IMR-90 (cell line): Measurements from ENCODE around the gene EMX1. TPM values are rescaled to one million over a fixed set of nuclear protein-coding genes. Genes with fewer than 3 reads are reported as not detected.

ENCODE experiments used
- ATAC-seq: fragments of 200-7000 bp; cut with Tn5 transposase; 2 replicates; pipeline ENCODE4 v1.9.1; 2020; ENCODE audit warnings: low read depth, mild to moderate bottlenecking, moderate library complexity
- BruUV-seq: library from RNA; stranded (reverse); fragments of 400-500 nt; replicated peaks from 2 replicates; lab custom pipeline; 2021; lab: Mats Ljungman, UMichigan
- CTCF ChIA-PET: fragments of 300-600 bp; formaldehyde crosslinking; extraction: SDS; loops from one replicate; lab custom pipeline; 2021; ENCODE audit warnings: antibody characterized with exemption; lab: Yijun Ruan, JAX
- POLR2A ChIA-PET: fragments of 300-600 bp; sonication (Branson Sonifier 250); formaldehyde crosslinking; loops from one replicate; lab custom pipeline; 2022; ENCODE audit warnings: antibody characterized with exemption; ENCODE audit not compliant: unreplicated experiment; lab: Charles Lee
- DNase-seq: peaks from one replicate; pipeline ENCODE4 v3.0.0; 2013
- H2AFZ ChIP-seq: replicated peaks from 2 replicates; pipeline ENCODE3; 2013; ENCODE audit warnings: low read length, mild to moderate bottlenecking; ENCODE audit not compliant: poor library complexity
- H2AK5ac ChIP-seq: 2 replicates; pipeline ENCODE4 v1.6.1; 2013; ENCODE audit warnings: low read depth, low read length, inconsistent platforms
- H2AK9ac ChIP-seq: replicated peaks from 2 replicates; pipeline ENCODE3; 2013; ENCODE audit warnings: mild to moderate bottlenecking, low read depth, low read length, moderate library complexity; ENCODE audit not compliant: poor library complexity
- H2BK120ac ChIP-seq: 2 replicates; pipeline ENCODE4 v1.6.1; 2013; ENCODE audit warnings: low read depth, low read length, inconsistent platforms
- H2BK15ac ChIP-seq: 3 replicates; pipeline ENCODE4 v1.6.1; 2013; ENCODE audit warnings: low read depth, low read length, inconsistent platforms
- H2BK20ac ChIP-seq: 2 replicates; pipeline ENCODE4 v1.6.1; 2013; ENCODE audit warnings: low read depth, mild to moderate bottlenecking, inconsistent platforms, low read length, moderate library complexity
- H2BK5ac ChIP-seq: 2 replicates; pipeline ENCODE4 v1.6.1; 2013; ENCODE audit warnings: mild to moderate bottlenecking, low read depth, low read length, inconsistent platforms; ENCODE audit not compliant: poor library complexity, severe bottlenecking
- H3K14ac ChIP-seq: replicated peaks from 2 replicates; pipeline ENCODE4 v1.6.1; 2013; ENCODE audit warnings: low read depth, low read length, inconsistent platforms
- H3K18ac ChIP-seq: 2 replicates; pipeline ENCODE4 v1.6.1; 2013; ENCODE audit warnings: low read depth, low read length, control low read depth
- H3K23ac ChIP-seq: 2 replicates; pipeline ENCODE4 v1.6.1; 2013; ENCODE audit warnings: low read depth, low read length, inconsistent platforms
- H3K27ac ChIP-seq: 2 replicates; pipeline ENCODE4 v1.5.1; 2013; ENCODE audit warnings: mild to moderate bottlenecking, control low read depth, low read length; ENCODE audit not compliant: insufficient read depth
- H3K27me3 ChIP-seq: 2 replicates; pipeline ENCODE4 v1.6.1; 2013; ENCODE audit warnings: low read length; ENCODE audit not compliant: control insufficient read depth, insufficient read depth
- H3K36me3 ChIP-seq: 2 replicates; pipeline ENCODE4 v1.6.1; 2013; ENCODE audit warnings: low read length, mixed read lengths; ENCODE audit not compliant: control insufficient read depth, insufficient read depth
- H3K4ac ChIP-seq: 2 replicates; pipeline ENCODE4 v1.6.1; 2013; ENCODE audit warnings: low read depth, low read length, inconsistent platforms
- H3K4me1 ChIP-seq: 2 replicates; pipeline ENCODE4 v1.6.1; 2013; ENCODE audit warnings: low read length, mixed read lengths; ENCODE audit not compliant: control insufficient read depth, insufficient read depth
- H3K4me2 ChIP-seq: 2 replicates; pipeline ENCODE4 v1.6.1; 2013; ENCODE audit warnings: low read depth, mild to moderate bottlenecking, control low read depth, low read length, moderate library complexity
- H3K4me3 ChIP-seq: 2 replicates; pipeline ENCODE4 v1.5.1; 2013; ENCODE audit warnings: low read depth, mild to moderate bottlenecking, control low read depth, low read length, moderate library complexity; ENCODE audit not compliant: insufficient read depth
- H3K56ac ChIP-seq: 2 replicates; pipeline ENCODE4 v1.6.1; 2013; ENCODE audit warnings: low read length, inconsistent platforms; ENCODE audit not compliant: insufficient read depth; ENCODE audit errors: extremely low read depth
- H3K79me1 ChIP-seq, 2 experiments: 2 replicates each; pipeline ENCODE4 v1.6.1; 2013; ENCODE audit warnings: low read length in 2 of 2, inconsistent platforms in 1 of 2, low read depth in 1 of 2
- H3K9ac ChIP-seq: 2 replicates; pipeline ENCODE4 v1.6.1; 2013; ENCODE audit warnings: low read depth, low read length, control low read depth
- H3K9me1 ChIP-seq: 2 replicates; pipeline ENCODE4 v1.6.1; 2013; ENCODE audit warnings: low read length, inconsistent platforms; ENCODE audit not compliant: insufficient read depth
- H3K9me3 ChIP-seq: 2 replicates; pipeline ENCODE4 v1.6.1; 2013; ENCODE audit warnings: low read length; ENCODE audit not compliant: control insufficient read depth, insufficient read depth
- H4K20me1 ChIP-seq: 2 replicates; pipeline ENCODE4 v1.6.1; 2013; ENCODE audit warnings: low read length, inconsistent platforms; ENCODE audit not compliant: insufficient read depth
- H4K5ac ChIP-seq: 2 replicates; pipeline ENCODE4 v1.6.1; 2013; ENCODE audit warnings: mild to moderate bottlenecking, low read depth, low read length, control low read depth
- H4K8ac ChIP-seq, 2 experiments: 2 replicates each; pipeline ENCODE4 v1.6.1; 2013; ENCODE audit warnings: low read depth in 2 of 2, low read length in 2 of 2, control low read depth in 1 of 2, inconsistent platforms in 1 of 2
- H4K91ac ChIP-seq: 2 replicates; pipeline ENCODE4 v1.6.1; 2013; ENCODE audit warnings: low read depth, low read length, inconsistent platforms; ENCODE audit not compliant: insufficient read depth
- BHLHE40 ChIP-seq: fragments of 150-350 bp; IDR thresholded peaks from 2 replicates; pipeline ENCODE4 v1.6.1; 2016; ENCODE audit warnings: mild to moderate bottlenecking, low read depth, low read length
- CTCF ChIP-seq: conservative IDR thresholded peaks from 2 replicates; pipeline ENCODE4 v1.5.1; 2012; ENCODE audit warnings: mild to moderate bottlenecking, low read depth, low read length, improper control_type of control experiment
- MXI1 ChIP-seq: IDR thresholded peaks from 2 replicates; pipeline ENCODE4 v1.6.1; 2012; ENCODE audit warnings: low read depth, mild to moderate bottlenecking, low read length, moderate library complexity, borderline replicate concordance
- RAD21 ChIP-seq: IDR thresholded peaks from 2 replicates; pipeline ENCODE4 v1.6.1; 2012; ENCODE audit warnings: low read length, improper control_type of control experiment
- RCOR1 ChIP-seq: IDR thresholded peaks from 2 replicates; pipeline ENCODE4 v1.6.1; 2012; ENCODE audit warnings: mild to moderate bottlenecking, low read length, improper control_type of control experiment; ENCODE audit not compliant: insufficient replicate concordance
- USF2 ChIP-seq: fragments of 150-350 bp; IDR thresholded peaks from 2 replicates; pipeline ENCODE4 v1.6.1; 2017; ENCODE audit warnings: mild to moderate bottlenecking, antibody characterized with exemption, low read length, low read depth
- WGBS, 2 experiments: methylation state at CpG; one replicate each; pipeline versions ENCODE4 v1.1.5 to v1.1.7; 2013; ENCODE audit warnings: missing lambda C conversion rate in 2 of 2; ENCODE audit not compliant: insufficient read length in 1 of 2; ENCODE audit errors: extremely low coverage in 2 of 2; 5-methylcytosine and 5-hydroxymethylcytosine counted together
- dilution Hi-C: fragments of 300-500 bp; cut with HindIII; formaldehyde crosslinking; loops from one replicate; pipeline ENCODE4 v1.14.3; 2018; ENCODE audit warnings: low sequenced_read_pairs; ENCODE audit not compliant: unreplicated experiment
- in situ Hi-C: fragments of 300-500 bp; cut with MboI; formaldehyde crosslinking; loops from 3 replicates; pipeline ENCODE4 v1.14.3; 2019; ENCODE audit warnings: low sequenced_read_pairs, inconsistent platforms, mixed read lengths
- intact Hi-C: fragments of 100-400 bp; cut with micrococcal nuclease; formaldehyde crosslinking; loops from 2 replicates; pipeline ENCODE4 v1.10.0; 2022
- polyA plus RNA-seq, 3 experiments: library from polyadenylated mRNA; depleted of rRNA; stranded (reverse); fragments of >200 nt; gene quantifications; 2 replicates each; pipeline ENCODE4 v1.2.3, GENCODE V29; 2012; ENCODE audit warnings: low replicate concordance in 1 of 3
- total RNA-seq: library from RNA; depleted of rRNA; stranded (reverse); fragments of >200 nt; gene quantifications from 2 replicates; pipeline ENCODE4 v1.2.3, GENCODE V29; 2012

Gene EMX1
- total and polyA plus RNA-seq, 2 of the 4 experiments (the other 2 are of a cell fraction), result not detected

GRCh38 chr2:72965016-72965415 lies 47.7 kb downstream of the EMX1 start:
- Histone ChIP-seq H3K23ac (no peak overlapping the region), H3K27me3 (no peaks in the 10 kb centered on the region), H3K56ac (no peak overlapping the region), H3K4me2 (no peak overlapping the region), H3K4ac (no peak overlapping the region), H4K5ac (no peak overlapping the region), H3K4me3 (no peak overlapping the region), H2BK120ac (no peak overlapping the region), H2AK5ac (no peak overlapping the region), H3K27ac (no peak overlapping the region), H2BK20ac (no peak overlapping the region), H3K9ac (no peak overlapping the region), H4K8ac (no peak overlapping the region), H3K14ac (no peak overlapping the region), H3K79me1 (no peaks in the 10 kb centered on the region), H2BK15ac (no peak overlapping the region), H3K9me1 (peaks cover 11% of the 10 kb centered on the region; the same call in 1 of the 2 replicates), H2BK5ac (no peak overlapping the region), H2AFZ (no peak overlapping the region), H3K9me3 (no peaks in the 10 kb centered on the region), H3K36me3 (0 out of 2 replicates have a peak, but pooled peaks cover 3% of the 10 kb centered on the region), H2AK9ac (no peak overlapping the region), H3K18ac (no peak overlapping the region), H4K91ac (no peak overlapping the region), H3K4me1 (no peaks in the 10 kb centered on the region), H4K20me1 (no peaks in the 10 kb centered on the region)
- no peak for TF ChIP-seq RAD21
- TF ChIP-seq RCOR1, result no peak
- no peak for TF ChIP-seq USF2
- no peak for TF ChIP-seq CTCF
- no peak for TF ChIP-seq BHLHE40
- TF ChIP-seq MXI1, result no peak
- DNase-seq (no peak), ATAC-seq (no peak)
- ChIA-PET CTCF (no interaction called here), POLR2A (no interaction called here)
- in situ Hi-C loops (no loop called here), intact Hi-C loops (no loop called here), dilution Hi-C loops (no loop called here)
- BruUV-seq, result no TSS peak
- WGBS, 2 experiments, result no CpG with 5 or more reads among the region's 12 CpGs
